ENCODE measurements around the gene VHLL.
"Not testable (repeated sequence)": the region's sequence is repeated elsewhere in the genome, so short reads cannot be mapped to it uniquely, and the experiment has no call there.

VHLL gene

GRCh38 chr1:156336242-156336641 lies 37.1 kb upstream of the VHLL start:
- Histone ChIP-seq H3K9me3 (ENCODE audit: control insufficient read depth, low read length) (no peaks in the 10 kb centered on the region), H3K27ac (ENCODE audit: insufficient read depth, low read length, poor library complexity, severe bottlenecking) (no peak overlapping the region), H3K27me3 (replicated peaks; ENCODE audit: control insufficient read depth, insufficient read depth, low read length, poor library complexity, severe bottlenecking) (no peaks in the 10 kb centered on the region), H3K4me1 (ENCODE audit: control insufficient read depth, insufficient read depth, low read length, poor library complexity, severe bottlenecking) (peaks cover 17% of the 10 kb centered on the region), H3K36me3 (ENCODE audit: control insufficient read depth, insufficient read depth, low read length) (peaks cover 41% of the 10 kb centered on the region), H3K4me3 (ENCODE audit: insufficient read depth, low read depth, low read length, poor library complexity, severe bottlenecking) (no peak overlapping the region)
- DNase-seq: no peak

DNA sequence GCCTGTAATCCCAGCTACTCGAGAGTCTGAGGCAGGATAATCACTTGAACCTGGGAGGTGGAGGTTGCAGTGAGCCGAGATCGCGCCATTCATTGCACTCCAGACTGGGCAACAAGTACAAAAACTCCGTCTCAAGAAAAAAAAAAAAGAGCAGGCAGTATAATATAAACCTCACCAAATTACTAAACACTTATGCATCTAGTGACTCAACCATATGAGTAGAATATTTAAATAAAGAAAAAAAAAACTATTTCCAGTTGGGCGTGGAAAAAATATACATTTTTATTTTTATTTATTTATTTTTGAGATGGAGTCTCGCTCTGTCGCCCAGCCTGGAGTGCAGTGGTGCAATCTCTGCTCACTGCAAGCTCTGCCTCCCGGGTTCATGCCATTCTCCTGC lies 24.1 kb upstream of the VHLL start:
- not testable (repeated sequence) for H3K4me1 ChIP-seq (ENCODE audit: control insufficient read depth, insufficient read depth, low read length, poor library complexity, severe bottlenecking); H3K27ac ChIP-seq (ENCODE audit: insufficient read depth, low read length, poor library complexity, severe bottlenecking); H3K9me3 ChIP-seq (ENCODE audit: control insufficient read depth, low read length); DNase-seq; H3K27me3 ChIP-seq (replicated peaks; ENCODE audit: control insufficient read depth, insufficient read depth, low read length, poor library complexity, severe bottlenecking); H3K4me3 ChIP-seq (ENCODE audit: insufficient read depth, low read depth, low read length, poor library complexity, severe bottlenecking)
- peaks cover 56% of the 10 kb centered on the region for H3K36me3 ChIP-seq (ENCODE audit: control insufficient read depth, insufficient read depth, low read length)

DNA sequence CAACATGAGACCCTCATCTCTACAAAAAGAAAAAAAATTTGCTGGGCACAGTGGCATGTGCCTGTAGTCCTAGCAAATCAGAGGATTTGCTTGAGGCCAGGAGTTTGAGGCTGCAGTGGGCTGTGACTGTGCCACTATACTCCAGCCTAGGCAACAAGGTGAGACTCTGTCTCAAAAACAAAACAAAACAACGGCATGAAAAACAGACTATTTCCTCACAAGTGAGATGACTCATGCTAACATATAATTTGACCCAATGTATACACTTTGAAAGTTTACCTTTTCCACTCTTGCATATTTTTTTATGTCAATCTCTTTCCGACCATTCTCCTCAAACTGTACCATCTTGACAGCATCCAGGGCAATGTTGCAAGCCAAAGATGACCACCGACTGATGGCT lies 21.5 kb upstream of the VHLL start:
- Histone ChIP-seq H3K9me3 (ENCODE audit: control insufficient read depth, low read length) (no peaks in the 10 kb centered on the region), H3K4me3 (ENCODE audit: insufficient read depth, low read depth, low read length, poor library complexity, severe bottlenecking) (no peak overlapping the region), H3K36me3 (ENCODE audit: control insufficient read depth, insufficient read depth, low read length) (peaks cover 77% of the 10 kb centered on the region), H3K27ac (ENCODE audit: insufficient read depth, low read length, poor library complexity, severe bottlenecking) (no peak overlapping the region), H3K4me1 (ENCODE audit: control insufficient read depth, insufficient read depth, low read length, poor library complexity, severe bottlenecking) (no peaks in the 10 kb centered on the region), H3K27me3 (replicated peaks; ENCODE audit: control insufficient read depth, insufficient read depth, low read length, poor library complexity, severe bottlenecking) (no peaks in the 10 kb centered on the region)
- DNase-seq: no peak

DNA sequence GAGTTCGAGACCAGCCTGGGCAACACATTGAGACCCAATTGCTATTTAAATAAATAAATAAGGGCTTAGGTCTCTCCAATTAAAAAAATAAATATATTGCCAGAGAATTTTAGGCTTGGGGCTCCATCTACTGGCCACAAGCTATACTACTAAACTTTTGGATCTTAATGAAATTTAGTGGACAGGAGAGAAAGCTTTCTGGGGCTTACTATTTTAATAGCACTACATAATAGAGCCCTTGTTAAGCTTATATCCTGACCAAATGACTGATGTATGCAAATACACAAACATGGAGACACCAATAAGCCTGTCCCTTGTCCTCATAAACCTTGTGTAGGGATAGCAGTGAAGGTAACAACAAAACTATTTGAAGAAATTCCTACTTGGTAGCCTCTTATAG lies 20.6 kb upstream of the VHLL start:
- Histone ChIP-seq H3K4me3 (ENCODE audit: insufficient read depth, low read depth, low read length, poor library complexity, severe bottlenecking) (no peak overlapping the region), H3K9me3 (ENCODE audit: control insufficient read depth, low read length) (no peaks in the 10 kb centered on the region), H3K27ac (ENCODE audit: insufficient read depth, low read length, poor library complexity, severe bottlenecking) (no peak overlapping the region), H3K27me3 (replicated peaks; ENCODE audit: control insufficient read depth, insufficient read depth, low read length, poor library complexity, severe bottlenecking) (no peaks in the 10 kb centered on the region), H3K36me3 (ENCODE audit: control insufficient read depth, insufficient read depth, low read length) (peaks cover 78% of the 10 kb centered on the region), H3K4me1 (ENCODE audit: control insufficient read depth, insufficient read depth, low read length, poor library complexity, severe bottlenecking) (no peaks in the 10 kb centered on the region)
- DNase-seq: no peak

DNA sequence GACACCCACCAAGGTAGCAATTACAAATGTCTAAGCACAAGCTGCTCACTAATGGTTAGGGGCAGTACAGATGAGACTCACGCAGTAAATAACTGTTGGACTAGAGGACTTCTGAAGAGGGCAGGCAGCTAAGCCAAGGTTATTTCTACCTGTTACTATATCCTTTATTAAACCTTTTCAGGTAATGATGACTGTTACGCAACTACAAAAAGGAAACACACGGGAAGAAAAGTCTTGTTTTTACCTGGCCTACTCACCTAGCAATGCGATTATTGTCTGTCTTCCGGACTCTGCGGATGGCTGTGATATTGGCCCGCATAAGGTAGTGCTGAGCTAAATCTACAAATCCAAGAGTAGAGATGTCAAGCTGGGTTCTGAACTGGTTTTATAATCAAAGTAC lies 17.8 kb upstream of the VHLL start:
- Histone ChIP-seq H3K27ac (ENCODE audit: insufficient read depth, low read length, poor library complexity, severe bottlenecking) (no peak overlapping the region), H3K9me3 (ENCODE audit: control insufficient read depth, low read length) (no peaks in the 10 kb centered on the region), H3K27me3 (replicated peaks; ENCODE audit: control insufficient read depth, insufficient read depth, low read length, poor library complexity, severe bottlenecking) (no peaks in the 10 kb centered on the region), H3K4me1 (ENCODE audit: control insufficient read depth, insufficient read depth, low read length, poor library complexity, severe bottlenecking) (no peaks in the 10 kb centered on the region), H3K36me3 (ENCODE audit: control insufficient read depth, insufficient read depth, low read length) (peaks cover 77% of the 10 kb centered on the region), H3K4me3 (ENCODE audit: insufficient read depth, low read depth, low read length, poor library complexity, severe bottlenecking) (no peak overlapping the region)
- no peak for DNase-seq

DNA sequence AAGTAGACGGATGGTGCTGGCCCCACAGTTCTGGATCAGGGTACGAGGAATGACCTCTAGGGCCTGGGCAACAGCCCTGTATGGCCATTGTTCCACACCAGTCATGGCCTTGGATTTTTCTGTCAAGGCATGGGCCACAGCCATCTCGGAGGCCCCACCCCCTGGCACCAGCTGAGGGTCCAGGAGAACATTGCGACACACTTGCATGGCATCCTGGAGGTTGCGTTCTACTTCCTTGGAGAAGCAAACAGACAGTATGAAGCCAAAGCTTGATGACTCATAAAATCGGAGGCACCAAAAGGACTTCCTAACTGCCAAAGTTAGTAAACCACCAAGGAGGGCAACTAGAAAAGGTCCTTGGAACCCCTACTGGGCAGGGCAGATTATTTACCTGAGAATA lies 11.9 kb upstream of the VHLL start:
- DNase-seq: no peak
- H3K9me3 ChIP-seq (ENCODE audit: control insufficient read depth, low read length): no peaks in the 10 kb centered on the region
- no peak overlapping the region for H3K27ac ChIP-seq (ENCODE audit: insufficient read depth, low read length, poor library complexity, severe bottlenecking)
- peaks cover 54% of the 10 kb centered on the region for H3K36me3 ChIP-seq (ENCODE audit: control insufficient read depth, insufficient read depth, low read length)
- no peaks in the 10 kb centered on the region for H3K27me3 ChIP-seq (replicated peaks; ENCODE audit: control insufficient read depth, insufficient read depth, low read length, poor library complexity, severe bottlenecking)
- H3K4me1 ChIP-seq (ENCODE audit: control insufficient read depth, insufficient read depth, low read length, poor library complexity, severe bottlenecking): no peaks in the 10 kb centered on the region
- no peak overlapping the region for H3K4me3 ChIP-seq (ENCODE audit: insufficient read depth, low read depth, low read length, poor library complexity, severe bottlenecking)

GRCh38 chr1:156308078-156308477 lies 9.0 kb upstream of the VHLL start:
- H3K36me3 ChIP-seq (ENCODE audit: control insufficient read depth, insufficient read depth, low read length): peaks cover 38% of the 10 kb centered on the region
- H3K4me3 ChIP-seq (ENCODE audit: insufficient read depth, low read depth, low read length, poor library complexity, severe bottlenecking): no peak overlapping the region
- no peak overlapping the region for H3K27ac ChIP-seq (ENCODE audit: insufficient read depth, low read length, poor library complexity, severe bottlenecking)
- no peaks in the 10 kb centered on the region for H3K27me3 ChIP-seq (replicated peaks; ENCODE audit: control insufficient read depth, insufficient read depth, low read length, poor library complexity, severe bottlenecking)
- no peak for DNase-seq
- H3K9me3 ChIP-seq (ENCODE audit: control insufficient read depth, low read length): no peaks in the 10 kb centered on the region
- H3K4me1 ChIP-seq (ENCODE audit: control insufficient read depth, insufficient read depth, low read length, poor library complexity, severe bottlenecking): no peaks in the 10 kb centered on the region

- Histone ChIP-seq H3K9me3 (ENCODE audit: control insufficient read depth, low read length) (no peaks in the 10 kb centered on the region), H3K4me1 (ENCODE audit: control insufficient read depth, insufficient read depth, low read length, poor library complexity, severe bottlenecking) (no peaks in the 10 kb centered on the region), H3K4me3 (ENCODE audit: insufficient read depth, low read depth, low read length, poor library complexity, severe bottlenecking) (no peak overlapping the region), H3K27me3 (replicated peaks; ENCODE audit: control insufficient read depth, insufficient read depth, low read length, poor library complexity, severe bottlenecking) (no peaks in the 10 kb centered on the region), H3K27ac (ENCODE audit: insufficient read depth, low read length, poor library complexity, severe bottlenecking) (no peak overlapping the region), H3K36me3 (ENCODE audit: control insufficient read depth, insufficient read depth, low read length) (peaks cover 13% of the 10 kb centered on the region)
- no peak for DNase-seq
Observed at GRCh38 chr1:156305215-156305614, 6.1 kb upstream of the VHLL start.

- DNase-seq: no peak
- Histone ChIP-seq H3K27ac (ENCODE audit: insufficient read depth, low read length, poor library complexity, severe bottlenecking) (no peak overlapping the region), H3K9me3 (ENCODE audit: control insufficient read depth, low read length) (no peaks in the 10 kb centered on the region), H3K4me1 (ENCODE audit: control insufficient read depth, insufficient read depth, low read length, poor library complexity, severe bottlenecking) (no peaks in the 10 kb centered on the region), H3K36me3 (ENCODE audit: control insufficient read depth, insufficient read depth, low read length) (no peaks in the 10 kb centered on the region), H3K27me3 (replicated peaks; ENCODE audit: control insufficient read depth, insufficient read depth, low read length, poor library complexity, severe bottlenecking) (no peaks in the 10 kb centered on the region), H3K4me3 (ENCODE audit: insufficient read depth, low read depth, low read length, poor library complexity, severe bottlenecking) (no peak overlapping the region)
Observed at GRCh38 chr1:156303241-156303640, 4.1 kb upstream of the VHLL start.

DNA sequence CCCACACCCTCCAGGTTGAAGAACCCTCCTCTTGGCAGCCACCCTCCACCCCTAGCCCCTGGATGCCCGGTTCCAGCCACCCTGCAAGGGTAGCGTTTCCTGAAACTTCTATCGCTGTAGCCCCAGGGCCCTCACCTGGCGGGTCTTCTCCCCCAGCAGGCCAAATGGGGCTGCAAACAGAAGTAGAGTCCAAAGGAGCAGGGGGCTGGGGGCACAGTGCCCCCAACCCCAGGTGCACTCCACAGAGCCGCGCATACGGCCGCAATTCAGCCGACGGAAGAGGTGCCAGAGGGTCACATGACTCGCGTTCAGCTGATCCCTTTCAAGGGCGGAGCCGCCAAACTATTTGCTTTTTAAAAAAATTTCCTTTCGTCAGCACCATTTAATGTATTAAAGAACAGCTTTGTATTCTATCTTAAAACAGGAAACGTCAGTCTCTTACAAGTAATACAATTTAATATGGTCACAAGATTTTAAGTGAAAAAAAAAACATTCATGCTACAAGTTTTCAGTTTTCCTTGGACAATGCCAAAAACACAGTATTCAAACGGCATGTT lies 3.6 kb downstream of the VHLL start, which contains the start of gene GLMP:
Gene GLMP, minus strand, starts transcription at position 289 of the 557 bp plus-strand sequence. Its CDS starts 34 bp downstream, at position 255.
- Histone ChIP-seq H3K27me3 (replicated peaks; ENCODE audit: control insufficient read depth, insufficient read depth, low read length, poor library complexity, severe bottlenecking) (no peaks in the 10 kb centered on the region), H3K27ac (ENCODE audit: insufficient read depth, low read length, poor library complexity, severe bottlenecking) (peak within 1 kb of the TSS; percentile 52), H3K9me3 (ENCODE audit: control insufficient read depth, low read length) (no peaks in the 10 kb centered on the region), H3K4me3 (ENCODE audit: insufficient read depth, low read depth, low read length, poor library complexity, severe bottlenecking) (peak within 1 kb of the TSS; percentile 74), H3K4me1 (ENCODE audit: control insufficient read depth, insufficient read depth, low read length, poor library complexity, severe bottlenecking) (peaks cover 13% of the 10 kb centered on the region), H3K36me3 (ENCODE audit: control insufficient read depth, insufficient read depth, low read length) (peaks cover 4% of the 10 kb centered on the region)
- peak; percentile 15 to 42 (median 30) for DNase-seq
